A549 (cell line): ENCODE measurements around the gene RAB14.

Experiments
- ATOH8 ChIP-seq: fragments of 250-450 bp; sonication (Bioruptor Pico); IDR thresholded peaks from 2 replicates; pipeline ENCODE4 v1.5.0; 2020; ENCODE audit warnings: low read depth, mild to moderate bottlenecking, moderate library complexity
- CEBPB ChIP-seq, 2 experiments: fragments of >200 bp in 1 of 2; sonication (Bioruptor Twin) in 1 of 2; formaldehyde crosslinking in 1 of 2; IDR thresholded peaks; 2 replicates each; pipeline ENCODE4 v1.6.1; 2012 to 2016
- CHD2 ChIP-seq: fragments of 150-350 bp; IDR thresholded peaks from 2 replicates; pipeline ENCODE4 v1.6.1; 2014; ENCODE audit warnings: low read length; ENCODE audit not compliant: partially characterized antibody
- CTCF ChIP-seq: fragments of >200 bp; sonication (Bioruptor Twin); formaldehyde crosslinking; IDR thresholded peaks from 3 replicates; pipeline ENCODE4 v1.5.1; 2016
- EP300 ChIP-seq, 2 experiments: fragments of >200 bp; sonication (Bioruptor Twin); formaldehyde crosslinking; IDR thresholded peaks; 2 replicates in 1 of 2; 3 replicates in 1 of 2; pipeline ENCODE4 v1.6.1; 2016 to 2017
- FOXS1 ChIP-seq: fragments of 250-450 bp; sonication (Bioruptor Pico); IDR thresholded peaks from 2 replicates; pipeline ENCODE4 v1.5.0; 2020; ENCODE audit warnings: mild to moderate bottlenecking, moderate library complexity
- MAFK ChIP-seq: fragments of 450-650 bp; IDR thresholded peaks from 2 replicates; pipeline ENCODE4 v1.6.1; 2014; ENCODE audit not compliant: partially characterized antibody
- MAX ChIP-seq: IDR thresholded peaks from 2 replicates; pipeline ENCODE4 v1.6.1; 2012
- POLR2A ChIP-seq: IDR thresholded peaks from 2 replicates; pipeline ENCODE4 v1.6.1; 2012; ENCODE audit warnings: mild to moderate bottlenecking, low read length
- RAD21 ChIP-seq, 2 experiments: fragments of >200 bp in 1 of 2; sonication (Bioruptor Twin) in 1 of 2; formaldehyde crosslinking in 1 of 2; IDR thresholded peaks in 1 of 2; conservative IDR thresholded peaks in 1 of 2; 2 replicates in 1 of 2; 3 replicates in 1 of 2; pipeline ENCODE4 v1.6.1; 2012 to 2018; ENCODE audit warnings: inconsistent platforms in 1 of 2
- RFX5 ChIP-seq: fragments of 450-650 bp; IDR thresholded peaks from 2 replicates; pipeline ENCODE4 v1.7.1; 2014; ENCODE audit warnings: antibody characterized with exemption, mild to moderate bottlenecking, moderate library complexity
- TF ChIP-seq, protein P1 (sequence below): fragments of 200-600 bp; sonication (generic); IDR thresholded peaks from 2 replicates; pipeline ENCODE4 v1.6.1; 2016; ENCODE audit warnings: antibody characterized with exemption, mild to moderate bottlenecking, moderate library complexity

DNA sequence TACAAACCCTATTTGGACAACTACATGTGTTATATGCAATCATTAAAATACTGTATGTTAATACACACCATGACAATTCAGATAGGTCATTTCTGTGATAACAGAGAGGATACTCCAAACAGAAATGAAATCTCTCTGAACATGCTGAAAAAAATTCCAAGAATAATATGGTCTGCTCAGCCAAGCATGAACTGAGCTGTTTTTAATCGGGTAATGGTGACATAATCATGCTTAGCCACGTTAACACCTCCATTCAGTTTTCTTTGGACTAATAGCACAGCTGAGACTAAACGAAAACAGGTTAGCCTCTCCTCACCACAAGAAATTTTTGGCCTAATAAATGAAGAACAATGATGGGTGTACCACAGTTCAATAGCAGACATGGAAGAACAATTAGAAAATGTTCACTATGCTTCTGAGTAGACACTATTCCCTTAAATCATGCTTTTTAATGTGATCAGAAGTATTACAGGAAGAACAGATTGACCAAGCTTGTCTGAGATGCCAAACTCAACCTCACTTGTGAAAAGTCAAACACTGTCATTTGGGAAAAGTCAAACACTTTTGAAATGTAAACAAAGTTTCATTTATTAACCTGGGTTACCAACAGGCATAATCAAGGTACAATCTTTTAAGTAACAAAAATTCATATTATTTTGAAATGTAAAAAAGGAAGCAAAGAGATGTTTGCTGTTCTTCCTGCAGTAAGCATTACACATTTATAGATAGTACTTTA, 19.4 kb downstream of the RAB14 start:
- TF ChIP-seq RFX5: no peak
- TF ChIP-seq MAFK: no peak
- TF ChIP-seq CTCF: no peak
- no peak for TF ChIP-seq CHD2
- TF ChIP-seq, protein P1, sequence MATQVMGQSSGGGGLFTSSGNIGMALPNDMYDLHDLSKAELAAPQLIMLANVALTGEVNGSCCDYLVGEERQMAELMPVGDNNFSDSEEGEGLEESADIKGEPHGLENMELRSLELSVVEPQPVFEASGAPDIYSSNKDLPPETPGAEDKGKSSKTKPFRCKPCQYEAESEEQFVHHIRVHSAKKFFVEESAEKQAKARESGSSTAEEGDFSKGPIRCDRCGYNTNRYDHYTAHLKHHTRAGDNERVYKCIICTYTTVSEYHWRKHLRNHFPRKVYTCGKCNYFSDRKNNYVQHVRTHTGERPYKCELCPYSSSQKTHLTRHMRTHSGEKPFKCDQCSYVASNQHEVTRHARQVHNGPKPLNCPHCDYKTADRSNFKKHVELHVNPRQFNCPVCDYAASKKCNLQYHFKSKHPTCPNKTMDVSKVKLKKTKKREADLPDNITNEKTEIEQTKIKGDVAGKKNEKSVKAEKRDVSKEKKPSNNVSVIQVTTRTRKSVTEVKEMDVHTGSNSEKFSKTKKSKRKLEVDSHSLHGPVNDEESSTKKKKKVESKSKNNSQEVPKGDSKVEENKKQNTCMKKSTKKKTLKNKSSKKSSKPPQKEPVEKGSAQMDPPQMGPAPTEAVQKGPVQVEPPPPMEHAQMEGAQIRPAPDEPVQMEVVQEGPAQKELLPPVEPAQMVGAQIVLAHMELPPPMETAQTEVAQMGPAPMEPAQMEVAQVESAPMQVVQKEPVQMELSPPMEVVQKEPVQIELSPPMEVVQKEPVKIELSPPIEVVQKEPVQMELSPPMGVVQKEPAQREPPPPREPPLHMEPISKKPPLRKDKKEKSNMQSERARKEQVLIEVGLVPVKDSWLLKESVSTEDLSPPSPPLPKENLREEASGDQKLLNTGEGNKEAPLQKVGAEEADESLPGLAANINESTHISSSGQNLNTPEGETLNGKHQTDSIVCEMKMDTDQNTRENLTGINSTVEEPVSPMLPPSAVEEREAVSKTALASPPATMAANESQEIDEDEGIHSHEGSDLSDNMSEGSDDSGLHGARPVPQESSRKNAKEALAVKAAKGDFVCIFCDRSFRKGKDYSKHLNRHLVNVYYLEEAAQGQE: no peak
- TF ChIP-seq ATOH8 (CRISPR knock-in tag): no peak
- TF ChIP-seq MAX: no peak
- TF ChIP-seq FOXS1 (CRISPR knock-in tag): no peak
- no peak for TF ChIP-seq CEBPB (IDR thresholded peaks at IDR 0.05)
- TF ChIP-seq RAD21 (conservative IDR thresholded peaks at IDR 0.05 in 1 of 2, IDR thresholded peaks at IDR 0.05 in 1 of 2): no peak
- TF ChIP-seq POLR2A: no peak
- no peak for TF ChIP-seq EP300 (IDR thresholded peaks at IDR 0.05)
